UCSD-AML1 (cell line): ENCODE results near the gene KIF13A.
"Not testable (repeated sequence)": the region's sequence is repeated elsewhere in the genome, so short reads cannot be mapped to it uniquely, and the experiment has no call there.

Source experiments
- DNase-seq: peaks from one replicate; lab custom pipeline; 2025; ENCODE audit not compliant: unreplicated experiment; lab: John Stamatoyannopoulos, UW

Gene KIF13A

DNA sequence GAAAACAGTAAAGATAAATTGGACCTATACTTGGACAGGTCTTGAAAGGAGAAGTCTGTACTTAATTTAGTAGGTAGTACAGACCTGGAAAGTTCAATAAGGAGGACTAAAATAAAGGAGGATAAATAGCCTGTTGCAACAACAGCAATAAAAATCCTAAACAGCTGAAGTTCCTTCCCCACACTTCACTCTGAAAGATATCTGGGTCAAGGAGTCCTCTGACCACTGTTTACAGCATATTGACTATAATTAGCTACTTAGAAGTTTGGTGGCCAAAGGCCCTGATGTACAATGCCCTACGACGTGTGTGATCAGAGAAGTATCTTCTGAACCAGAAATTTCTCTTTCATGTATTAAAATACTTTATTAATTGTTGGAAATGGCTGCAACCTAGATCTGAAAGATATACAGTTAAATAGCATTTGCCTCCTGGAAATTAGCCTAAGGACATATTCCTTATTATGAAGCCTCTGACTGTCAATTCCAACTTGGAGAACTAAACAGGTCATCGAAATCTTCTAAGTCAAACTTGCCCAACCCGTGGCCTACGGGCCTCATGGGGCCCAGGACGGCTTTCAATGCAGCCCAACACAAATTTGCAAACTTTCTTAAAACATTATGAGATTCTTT is 82.8 kb downstream of the KIF13A start:
- no peak for DNase-seq

- no peak for DNase-seq
Observed at GRCh38 chr6:17902974-17903373, 84.5 kb downstream of the KIF13A start.

DNA sequence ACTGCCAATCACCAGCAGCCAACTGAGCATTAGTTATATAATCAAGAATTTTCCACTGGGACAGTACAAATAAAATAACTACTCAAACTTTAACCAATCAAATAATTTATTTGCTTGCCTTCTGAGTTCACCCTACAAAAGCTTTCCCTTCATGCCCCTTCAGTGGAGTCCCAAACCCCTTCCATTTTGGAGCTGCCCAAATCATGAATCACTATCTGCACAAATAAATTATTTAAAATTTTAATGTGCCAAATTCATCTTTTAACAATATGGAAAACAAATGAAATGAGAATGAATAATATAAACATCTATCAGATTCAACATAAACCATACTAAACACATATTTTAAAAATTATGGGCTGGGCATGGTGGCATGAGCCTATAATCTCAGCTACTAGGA is 85.9 kb downstream of the KIF13A start:
- DNase-seq = no peak

GRCh38 chr6:17900011-17900410 is 87.4 kb downstream of the KIF13A start:
- no peak for DNase-seq

- DNase-seq = no peak
Observed at GRCh38 chr6:17899491-17899890, 87.9 kb downstream of the KIF13A start.

DNA sequence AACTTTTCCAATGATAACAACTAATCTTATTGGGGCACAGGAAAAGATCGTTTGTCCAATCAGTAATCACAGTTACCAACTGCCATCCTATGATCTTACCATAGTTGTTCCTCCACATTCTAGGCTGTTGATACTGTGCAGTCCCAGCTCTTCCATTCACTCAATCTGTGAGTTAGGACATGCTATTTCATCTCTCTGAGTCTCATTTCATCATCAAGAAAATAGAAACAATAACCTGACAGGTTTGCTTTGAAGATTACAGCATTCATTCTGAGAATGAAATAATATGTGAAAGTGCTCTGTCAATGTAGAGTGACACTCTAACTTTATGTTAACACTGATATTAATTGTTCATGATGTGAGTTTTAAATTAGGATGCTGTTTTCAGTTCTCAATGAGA is 89.8 kb downstream of the KIF13A start:
- DNase-seq = no peak

DNA sequence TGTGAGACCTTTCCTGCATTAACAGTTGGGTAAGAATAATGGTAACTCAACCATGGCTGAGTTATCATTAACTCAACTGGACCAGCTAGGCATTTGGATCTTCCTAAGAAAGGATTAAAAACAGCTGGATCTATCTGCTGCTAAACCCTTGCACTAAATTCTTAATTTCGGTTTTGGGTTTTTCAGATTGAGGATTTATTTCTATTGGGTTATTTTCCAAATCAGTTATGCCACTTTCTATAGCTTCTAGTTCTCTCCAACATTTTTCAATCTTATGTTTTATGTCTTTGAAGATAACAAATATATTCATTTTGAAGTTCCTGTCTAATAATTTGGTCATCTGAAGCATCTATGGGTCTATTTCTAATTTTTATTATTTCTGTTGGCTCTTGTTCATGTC is 92.5 kb downstream of the KIF13A start:
- DNase-seq = no peak

DNA sequence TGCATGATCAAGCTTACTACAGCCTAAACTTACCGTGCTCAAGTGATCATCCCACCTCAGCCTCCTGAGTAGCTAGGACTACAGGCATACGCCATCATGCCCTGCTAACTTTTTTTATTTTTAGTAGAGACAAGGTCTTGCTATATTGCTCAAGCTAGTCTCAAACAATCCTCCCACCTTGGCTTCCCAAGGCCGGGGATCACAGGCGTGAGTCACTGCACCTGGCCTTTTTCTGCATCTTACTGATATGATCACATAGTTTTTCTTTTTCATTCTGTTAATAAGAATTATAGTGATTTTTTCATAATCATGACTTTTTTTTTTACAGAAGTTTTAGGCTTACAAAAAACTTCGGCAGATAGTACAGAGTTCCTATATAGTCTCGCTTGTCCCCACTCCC is 93.2 kb downstream of the KIF13A start:
- DNase-seq = no peak

DNA sequence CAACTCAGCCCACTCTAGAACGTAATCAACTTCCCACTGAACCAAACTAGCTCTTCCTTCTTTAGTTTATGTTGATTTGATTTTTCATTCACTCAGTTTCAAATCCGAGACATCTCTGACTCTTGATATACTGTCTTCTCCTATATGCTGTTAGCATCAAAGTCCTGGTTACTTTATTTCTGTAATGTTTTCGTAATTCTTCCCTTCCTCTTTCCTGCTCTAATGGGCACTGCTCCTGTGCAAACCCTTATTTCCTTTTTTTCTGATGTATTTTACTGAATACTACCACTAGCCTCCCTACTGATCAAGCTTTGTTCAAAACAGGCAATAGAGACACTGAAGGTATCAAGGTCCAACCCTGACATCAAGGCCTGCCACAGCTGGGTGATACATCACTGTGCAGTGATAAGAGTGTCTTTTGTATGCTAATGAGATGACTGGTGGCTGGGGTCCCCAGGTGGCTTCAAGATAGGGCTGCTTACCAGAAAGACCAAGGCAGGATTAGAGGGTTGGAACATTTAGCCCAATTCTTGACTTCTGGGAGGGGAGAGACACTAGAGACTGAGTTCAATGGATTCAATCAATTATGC is 95.2 kb downstream of the KIF13A start:
- no peak for DNase-seq

- no peak for DNase-seq
Observed at GRCh38 chr6:17890309-17890708, 97.1 kb downstream of the KIF13A start.

DNA sequence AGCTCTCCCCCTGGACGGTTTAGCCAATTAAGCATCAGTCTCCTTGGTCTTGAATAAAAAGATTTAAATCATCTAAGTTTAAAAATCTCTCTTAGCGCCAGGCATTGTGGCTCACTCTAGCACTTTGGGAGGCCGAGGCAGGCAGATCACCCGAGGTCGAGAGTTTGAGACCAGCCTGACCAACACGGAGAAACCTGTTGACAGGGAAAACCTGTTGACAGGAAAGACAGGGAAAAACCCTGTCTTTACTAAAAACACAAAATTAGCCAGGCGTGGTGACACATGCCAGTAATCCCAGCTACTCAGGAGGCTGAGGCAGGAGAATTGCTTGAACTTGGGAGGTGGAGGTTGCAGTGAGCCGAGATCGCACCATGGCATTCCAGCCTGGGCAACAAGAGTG is 97.7 kb downstream of the KIF13A start:
- not testable (repeated sequence) for DNase-seq

DNA sequence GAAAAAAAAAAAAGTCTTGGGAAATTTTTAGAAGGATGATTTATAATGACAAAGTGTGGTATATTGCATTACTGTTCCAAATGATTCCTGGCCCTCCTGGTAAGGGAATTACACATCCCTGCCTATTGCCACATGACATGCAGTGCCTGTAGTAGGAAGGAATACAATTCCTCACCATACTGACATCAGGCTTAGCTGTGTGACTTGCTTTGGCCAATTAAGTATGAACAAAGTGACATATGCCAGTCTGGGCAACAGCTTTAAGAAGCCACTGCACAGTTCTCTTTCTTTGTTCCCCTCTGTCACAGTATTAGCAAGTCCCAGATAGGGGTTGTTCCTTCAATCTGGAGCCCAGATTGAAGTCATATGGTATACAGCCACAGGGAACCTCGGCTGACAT is 100.5 kb downstream of the KIF13A start:
- no peak for DNase-seq

DNA sequence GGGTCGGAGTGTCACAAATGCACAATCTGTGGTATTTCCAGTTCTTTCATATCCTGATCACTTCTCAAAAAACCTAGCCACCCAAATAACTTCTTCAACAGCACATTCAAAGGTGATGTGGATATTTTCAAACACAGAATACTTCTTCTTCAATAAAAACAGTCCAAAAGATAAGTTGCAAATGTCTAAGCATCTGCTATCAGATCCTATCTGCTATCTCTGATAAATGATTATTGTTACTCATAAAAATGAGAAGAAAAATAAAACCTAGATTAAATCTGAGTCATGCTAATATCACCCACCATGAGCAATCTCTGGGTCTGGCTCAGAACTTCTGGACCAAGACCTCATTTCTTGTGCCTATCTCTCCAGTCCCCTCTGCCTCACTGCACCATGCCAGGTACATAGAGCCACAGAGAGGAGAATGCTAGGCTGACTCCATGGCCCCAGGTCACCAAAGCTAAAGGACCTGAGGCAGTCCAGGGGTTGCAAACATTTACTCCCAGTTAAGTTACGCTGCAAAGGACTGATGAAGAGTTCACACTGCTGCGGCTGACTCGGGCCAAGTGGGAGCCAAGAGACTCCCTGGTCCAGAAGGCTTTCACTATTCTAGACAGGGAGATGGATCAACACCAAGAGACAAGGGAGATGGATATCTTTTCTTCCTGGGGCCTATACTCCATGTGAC is 101.4 kb downstream of the KIF13A start:
- no peak for DNase-seq

- DNase-seq = no peak
Observed at GRCh38 chr6:17884498-17885478, 102.6 kb downstream of the KIF13A start.

- DNase-seq = no peak
Observed at GRCh38 chr6:17883665-17884497, 103.6 kb downstream of the KIF13A start.

DNA sequence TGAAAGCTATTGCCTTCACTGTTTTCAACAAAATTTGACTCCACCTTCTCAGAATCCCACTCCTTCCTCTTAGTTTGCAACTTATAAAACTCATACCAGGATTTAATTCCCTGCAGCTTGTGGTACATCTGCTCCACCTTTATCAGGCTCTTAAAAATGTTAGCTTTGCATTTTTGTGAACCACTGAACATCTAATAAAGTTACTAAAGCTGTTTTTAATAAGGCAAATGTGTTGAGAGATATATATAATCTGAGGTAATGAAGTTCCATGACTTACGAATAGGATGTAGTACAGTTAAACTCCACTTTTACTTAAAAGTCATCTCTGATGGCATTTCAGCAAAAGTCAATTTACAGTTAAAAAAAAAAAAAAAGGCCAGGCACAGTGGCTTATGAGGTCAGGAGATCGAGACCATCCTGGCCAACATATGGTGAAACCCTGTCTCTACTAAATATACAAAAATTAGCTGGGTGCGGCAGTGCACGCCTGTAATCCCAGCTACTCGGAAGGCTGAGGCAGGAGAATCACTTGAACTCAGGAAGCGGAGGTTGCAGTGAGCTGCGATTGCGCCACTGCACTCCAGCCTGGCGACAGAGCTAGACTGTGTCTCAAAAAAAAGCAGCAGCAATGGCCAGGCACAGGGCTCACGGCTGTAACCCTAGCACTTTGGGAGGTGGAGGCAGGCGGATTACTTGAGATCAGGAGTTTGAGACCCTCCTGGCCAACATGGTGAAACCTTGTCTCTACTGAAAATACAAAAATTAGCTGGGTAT is 106.2 kb downstream of the KIF13A start:
- DNase-seq = no peak

DNA sequence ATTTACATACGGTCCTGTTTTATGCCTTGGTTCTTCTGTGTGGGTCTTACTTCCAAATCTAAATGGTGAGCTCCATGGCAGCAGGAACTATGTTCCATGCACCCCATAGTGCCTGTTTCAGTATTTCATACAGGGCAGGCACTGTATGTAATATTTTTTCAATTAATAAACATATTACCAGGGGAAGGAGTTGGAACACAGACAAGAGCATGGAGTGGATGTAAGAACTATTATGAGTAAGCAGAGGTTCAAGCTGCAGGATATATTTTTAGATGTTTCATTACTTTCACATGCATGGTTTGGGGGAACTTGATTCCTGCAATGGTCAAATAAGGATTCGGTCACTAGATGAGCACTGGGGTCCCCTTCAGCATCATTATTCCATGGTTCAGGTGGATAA is 108.3 kb downstream of the KIF13A start:
- no peak for DNase-seq

DNA sequence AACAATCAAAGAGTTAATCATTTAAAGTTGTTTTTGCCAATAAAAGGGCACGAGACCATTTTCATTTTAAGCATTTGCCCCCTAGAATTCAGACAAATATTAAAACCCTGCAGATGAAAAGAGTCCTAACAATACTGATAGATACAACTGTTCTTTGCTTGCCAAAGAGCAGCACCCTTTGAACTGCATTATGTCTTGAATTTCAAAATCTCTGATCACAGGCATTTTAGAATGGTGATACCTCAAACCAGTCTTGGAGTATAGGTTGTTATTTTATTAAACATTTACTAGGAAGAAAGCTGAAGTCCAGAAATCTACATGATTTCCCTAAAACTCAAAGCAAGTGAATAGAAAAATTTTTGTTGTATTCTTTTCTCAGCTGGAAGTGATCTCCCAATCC is 108.7 kb downstream of the KIF13A start:
- no peak for DNase-seq

- DNase-seq = no peak
Observed at GRCh38 chr6:17877895-17878440, 109.5 kb downstream of the KIF13A start.
